ENCODE data around the gene AFAP1L2. TPM values are rescaled to one million over a fixed set of nuclear protein-coding genes. Genes with fewer than 3 reads are reported as not detected.

AFAP1L2 gene
- total RNA-seq, 2 experiments from 2014 or later = 2.3 to 8.6 TPM

- ChIA-PET POLR2A (interaction anchor here (1.2 kb wide), 1 partner anchor 53 kb away, joined by 4 read pairs; no protein-coding TSS in a partner anchor), CTCF (ENCODE audit: unreplicated experiment) (no interaction called here)
- intact Hi-C loops (cut with micrococcal nuclease; ENCODE audit: unreplicated experiment) = no loop called here
- no peaks in the 10 kb centered on the region for H3K36me3 ChIP-seq (ENCODE audit: insufficient read depth, low read length)
- no peak for TF ChIP-seq EZH2phosphoT487 (IDR thresholded peaks at IDR 0.05; ENCODE audit: borderline replicate concordance, low read depth, low read length)
- no peak for TF ChIP-seq CTCF (conservative IDR thresholded peaks at IDR 0.05; ENCODE audit: low read length)
- H3K4me3 ChIP-seq (ENCODE audit: low read depth, low read length, poor library complexity, severe bottlenecking) = no peak overlapping the region
- no peak overlapping the region for H2AFZ ChIP-seq (ENCODE audit: low read length)
- no peaks in the 10 kb centered on the region for H3K9me2 ChIP-seq (ENCODE audit: insufficient read depth, low read length)
- no peak for DNase-seq (ENCODE audit: low spot score)
- no peaks in the 10 kb centered on the region for H3K79me2 ChIP-seq (ENCODE audit: insufficient read depth, low read depth, low read length)
- H3K4me2 ChIP-seq (ENCODE audit: low read length) = no peak overlapping the region
- H3K27ac ChIP-seq (ENCODE audit: low read depth, low read length, poor library complexity, severe bottlenecking) = no peak overlapping the region
- H3K9me3 ChIP-seq (ENCODE audit: low read length) = no peaks in the 10 kb centered on the region
- no TSS peak for BruUV-seq (replicated peaks)
- no peaks in the 10 kb centered on the region for H4K20me1 ChIP-seq (ENCODE audit: insufficient read depth, low read length)
- no peaks in the 10 kb centered on the region for H3K4me1 ChIP-seq (ENCODE audit: insufficient read depth, low read length, poor library complexity, severe bottlenecking)
Observed at GRCh38 chr10:114245121-114245791, 159.0 kb downstream of the AFAP1L2 start.

Small RNA genes within 50 kb of the gene (small RNA-seq; reads per million reads assigned to genes)
- gene RN7SL384P = not detected

Other genes with a start within 250 kb of the AFAP1L2 start
- 5.3 and 8.1 TPM in 2 replicates for gene CCDC186, start 230.3 kb downstream of the AFAP1L2 start, total RNA-seq (2014; rRNA removed; shearing (Covaris generic))
- gene CCDC186, start 230.3 kb downstream of the AFAP1L2 start, total RNA-seq (2022) = 12.6 and 13.1 TPM in 2 replicates
- gene TDRD1, start 225.1 kb downstream of the AFAP1L2 start, total RNA-seq (2014; rRNA removed; shearing (Covaris generic)) = not detected in 2 replicates
- not detected in 2 replicates for gene TDRD1, start 225.1 kb downstream of the AFAP1L2 start, total RNA-seq (2022)
- gene VWA2, start 165.2 kb downstream of the AFAP1L2 start, total RNA-seq (2014; rRNA removed; shearing (Covaris generic)) = not detected in 2 replicates
- gene VWA2, start 165.2 kb downstream of the AFAP1L2 start, total RNA-seq (2022) = not detected in 2 replicates